Measurements from ENCODE around the gene ZC3H6.

The ZC3H6 gene

GRCh38 chr2:112275311-112275886 is at the start of gene ZC3H6:
ZC3H6 (plus strand) TSS chr2:112275597; CDS start chr2:112275995, 398 bp downstream.
- peak; percentile 100 for DNase-seq (ENCODE audit: low read depth in 1 of 2, low spot score in 1 of 2)

- no peak for DNase-seq (ENCODE audit: low read depth in 1 of 2, low spot score in 1 of 2)
Measured at GRCh38 chr2:112229348-112229747, 46.0 kb upstream of the ZC3H6 start.

- no peak for DNase-seq (ENCODE audit: low read depth in 1 of 2, low spot score in 1 of 2)
Measured at GRCh38 chr2:112230371-112230770, 45.0 kb upstream of the ZC3H6 start.

DNA sequence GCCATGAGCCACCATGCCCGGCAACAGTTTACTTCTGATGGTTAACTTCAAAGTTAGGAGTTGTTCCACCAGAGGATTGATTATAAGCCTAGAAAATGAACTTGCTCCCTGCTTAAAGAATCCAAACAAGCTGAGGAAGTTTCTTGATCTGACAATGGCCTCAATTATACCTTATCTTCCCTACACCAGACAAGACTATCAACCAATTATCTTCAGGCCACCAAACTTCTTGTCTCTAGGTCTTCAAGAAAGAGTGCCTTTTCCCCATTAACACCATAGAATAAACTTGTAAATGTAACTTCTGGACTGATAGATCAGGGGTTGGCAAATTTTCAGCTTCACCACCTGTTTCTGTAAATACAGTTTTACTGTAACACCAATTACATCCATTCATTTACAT is 35.5 kb upstream of the ZC3H6 start:
- DNase-seq (ENCODE audit: low read depth in 1 of 2, low spot score in 1 of 2) = no peak

DNA sequence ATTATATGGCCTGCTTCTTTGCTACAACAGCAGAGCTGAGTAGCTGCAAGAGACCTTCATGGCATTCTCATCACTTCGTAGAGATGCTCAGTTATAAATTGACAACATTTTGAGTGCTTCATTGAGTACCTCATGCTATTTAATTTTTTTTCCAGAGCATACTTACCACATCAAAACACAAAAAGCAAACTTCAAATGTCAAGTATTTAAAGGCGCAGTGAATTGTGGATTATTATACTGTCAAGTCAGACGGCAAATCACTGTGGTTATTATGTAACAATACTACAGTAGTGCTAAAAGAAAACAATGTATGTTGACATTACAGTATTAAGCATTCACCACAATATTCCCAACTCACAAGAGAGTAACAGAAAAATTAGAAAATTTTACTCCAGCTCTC is 33.0 kb upstream of the ZC3H6 start:
- no peak for DNase-seq (ENCODE audit: low read depth in 1 of 2, low spot score in 1 of 2)

- no peak for DNase-seq (ENCODE audit: low read depth in 1 of 2, low spot score in 1 of 2)
Measured at GRCh38 chr2:112243233-112243632, 32.2 kb upstream of the ZC3H6 start.

- no peak for DNase-seq (ENCODE audit: low read depth in 1 of 2, low spot score in 1 of 2)
Measured at GRCh38 chr2:112244854-112245253, 30.5 kb upstream of the ZC3H6 start.

- no peak for DNase-seq (ENCODE audit: low read depth in 1 of 2, low spot score in 1 of 2)
Measured at GRCh38 chr2:112251271-112251670, 24.1 kb upstream of the ZC3H6 start.

- DNase-seq (ENCODE audit: low read depth in 1 of 2, low spot score in 1 of 2) = no peak
Measured at GRCh38 chr2:112253261-112253815, 22.1 kb upstream of the ZC3H6 start.

- peak; percentile 94 to 97 for DNase-seq (ENCODE audit: low read depth in 1 of 2, low spot score in 1 of 2)
Measured at GRCh38 chr2:112254466-112255240, 20.7 kb upstream of the ZC3H6 start, which contains the start of gene ZC3H8. ZC3H8 (minus strand) TSS chr2:112255042; CDS start chr2:112254981, 61 bp downstream.

DNA sequence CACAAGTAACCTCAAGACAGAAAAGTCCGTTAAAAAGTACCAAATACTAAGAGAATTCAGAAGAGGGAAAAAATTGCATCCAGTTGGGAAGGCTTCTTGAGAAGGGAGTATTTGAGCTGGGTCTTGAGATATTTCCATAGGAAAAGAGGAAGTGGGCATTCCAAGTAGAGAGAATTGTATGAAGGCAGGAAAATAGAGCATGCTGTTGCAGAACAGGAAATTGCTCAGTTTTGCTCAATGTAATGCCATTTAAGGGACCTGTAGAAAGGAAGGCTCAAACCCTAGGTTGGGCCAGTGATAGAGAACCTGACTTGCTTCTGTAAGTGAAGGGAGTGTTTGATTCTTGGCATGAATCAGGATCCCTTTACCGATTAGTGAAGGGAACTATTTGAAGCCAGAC is 19.5 kb upstream of the ZC3H6 start:
- DNase-seq (ENCODE audit: low read depth in 1 of 2, low spot score in 1 of 2) = no peak

DNA sequence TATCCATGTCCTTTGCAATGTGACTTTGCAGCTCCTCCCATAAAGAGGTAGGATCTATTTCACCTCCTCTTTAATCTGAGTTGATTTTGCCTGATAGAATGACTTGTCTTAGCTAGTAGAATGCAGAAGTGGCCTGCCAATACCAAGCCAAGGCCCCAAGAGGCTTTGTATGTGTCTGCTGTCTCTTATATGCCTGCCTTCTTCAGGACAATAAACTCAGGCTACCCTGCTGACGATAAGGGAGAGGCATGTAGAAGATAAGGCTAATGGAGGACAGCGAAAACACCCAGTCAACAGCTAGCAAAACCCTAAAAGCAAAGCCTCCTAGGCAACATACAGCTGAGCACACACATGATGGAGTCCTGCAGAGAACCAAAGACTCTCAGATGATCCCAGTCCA is 18.7 kb upstream of the ZC3H6 start:
- no peak for DNase-seq (ENCODE audit: low read depth in 1 of 2, low spot score in 1 of 2)

DNA sequence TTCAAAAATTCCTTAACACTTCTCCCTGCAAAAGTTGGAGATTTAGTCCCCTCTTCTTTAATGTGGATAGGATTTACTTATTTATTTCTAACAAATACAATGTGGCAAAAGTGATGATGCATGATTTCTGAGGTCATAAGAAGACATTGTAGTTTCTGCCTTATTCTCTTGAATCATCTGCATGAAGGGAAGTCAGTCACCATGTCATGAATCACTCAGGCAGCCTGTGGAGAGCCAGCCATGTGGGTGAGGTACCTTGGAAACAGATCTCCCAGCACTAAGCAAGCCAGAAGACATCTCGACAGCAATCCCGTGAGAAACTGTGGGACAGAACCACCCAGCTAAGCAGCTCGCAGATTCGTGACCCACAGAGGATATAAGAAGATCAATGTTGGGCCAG is 17.8 kb upstream of the ZC3H6 start:
- no peak for DNase-seq (ENCODE audit: low read depth in 1 of 2, low spot score in 1 of 2)

DNA sequence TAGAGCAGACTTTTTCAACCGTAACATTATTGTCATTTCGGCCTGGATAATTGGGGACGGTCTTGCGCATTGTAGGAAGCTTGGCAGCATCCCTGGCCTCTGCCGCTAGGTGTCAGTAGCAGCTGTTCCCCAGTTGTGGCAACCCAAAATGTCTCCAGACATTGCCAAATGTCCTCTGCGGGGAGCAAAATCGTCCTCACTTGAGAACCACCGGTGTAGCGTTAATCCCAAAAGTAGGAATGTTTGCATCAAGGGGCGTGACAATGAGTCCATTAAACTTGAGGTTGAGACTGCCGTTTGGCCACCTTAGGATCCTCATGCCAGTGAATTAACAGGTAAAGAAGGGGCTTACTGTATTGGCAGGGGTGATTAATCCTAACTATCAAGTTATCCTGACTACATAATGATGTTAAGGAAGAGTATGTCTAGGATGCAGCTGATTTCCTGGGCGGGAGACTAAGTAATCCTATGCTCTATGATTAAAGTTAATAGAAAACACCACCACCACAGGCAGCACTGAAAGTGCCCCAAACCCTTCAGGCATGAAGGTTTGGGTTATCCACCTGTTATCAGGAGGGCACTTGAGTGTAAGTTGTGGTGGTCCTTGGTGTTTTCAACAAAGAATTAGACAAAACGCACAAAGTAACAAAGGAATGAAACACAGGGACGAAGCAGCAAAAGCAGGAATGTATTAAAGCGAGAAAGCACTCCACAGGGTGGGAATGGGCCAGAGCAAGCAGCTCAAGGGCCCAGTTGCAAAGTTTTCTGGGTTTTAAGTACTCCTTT is 15.7 kb upstream of the ZC3H6 start:
- DNase-seq (ENCODE audit: low read depth in 1 of 2, low spot score in 1 of 2) = peak; percentile 64 to 67

DNA sequence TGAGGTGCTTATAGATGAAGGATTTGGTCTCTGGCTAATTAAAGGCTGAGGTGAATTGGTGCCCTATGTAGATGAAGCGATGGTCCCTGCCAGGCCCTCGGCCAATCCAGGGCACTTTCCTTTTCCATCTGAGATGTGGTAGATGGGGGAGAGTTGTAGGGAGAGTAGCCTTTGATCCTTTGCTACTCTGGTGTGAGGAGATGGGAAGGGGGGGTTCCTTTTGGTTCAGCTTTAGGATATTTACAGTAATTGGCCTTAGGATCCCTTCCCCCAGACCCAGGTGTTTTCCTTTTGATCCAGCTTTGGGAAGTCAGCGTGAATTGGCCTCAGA is 15.1 kb upstream of the ZC3H6 start:
- DNase-seq (ENCODE audit: low read depth in 1 of 2, low spot score in 1 of 2) = no peak

DNA sequence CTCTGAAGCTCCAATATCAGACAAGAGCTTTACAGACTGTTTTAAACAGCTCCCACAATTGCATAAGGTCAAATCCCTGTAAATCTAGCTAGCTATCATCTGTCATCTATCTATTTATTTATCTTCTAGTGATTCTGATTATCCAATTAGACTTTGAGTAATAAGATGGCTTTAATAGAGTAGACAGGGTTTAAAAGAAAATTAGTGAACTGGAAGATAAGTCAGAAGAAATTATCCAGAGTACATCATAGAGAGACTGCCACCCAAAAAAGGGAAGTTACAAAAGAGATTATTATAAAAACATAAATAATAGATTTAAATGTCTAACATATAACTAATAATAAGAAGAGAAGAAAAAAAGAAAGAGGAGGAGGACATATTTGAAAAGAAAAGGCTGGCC is 12.5 kb upstream of the ZC3H6 start:
- DNase-seq (ENCODE audit: low read depth in 1 of 2, low spot score in 1 of 2) = no peak

- no peak for DNase-seq (ENCODE audit: low read depth in 1 of 2, low spot score in 1 of 2)
Measured at GRCh38 chr2:112268547-112268946, 6.8 kb upstream of the ZC3H6 start.

DNA sequence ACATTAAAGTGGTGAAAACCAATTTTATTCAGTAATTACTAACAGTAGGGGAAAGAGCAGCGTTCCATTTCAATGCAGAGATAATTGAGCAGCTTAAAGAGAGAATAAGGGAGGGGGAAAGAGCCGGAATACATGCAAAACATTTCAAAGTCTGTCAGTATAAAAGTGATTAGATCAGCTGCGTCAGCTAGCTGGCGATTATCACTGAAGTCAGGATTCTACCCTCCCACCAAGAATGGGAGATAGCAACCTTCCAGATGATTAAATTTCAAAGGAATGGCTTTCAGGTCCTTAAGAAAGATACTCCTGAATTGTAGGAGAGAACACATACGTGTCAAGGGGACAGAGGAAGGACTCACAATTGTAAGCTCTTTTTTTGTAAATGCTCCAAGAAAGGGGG is 2.7 kb upstream of the ZC3H6 start:
- no peak for DNase-seq (ENCODE audit: low read depth in 1 of 2, low spot score in 1 of 2)

DNA sequence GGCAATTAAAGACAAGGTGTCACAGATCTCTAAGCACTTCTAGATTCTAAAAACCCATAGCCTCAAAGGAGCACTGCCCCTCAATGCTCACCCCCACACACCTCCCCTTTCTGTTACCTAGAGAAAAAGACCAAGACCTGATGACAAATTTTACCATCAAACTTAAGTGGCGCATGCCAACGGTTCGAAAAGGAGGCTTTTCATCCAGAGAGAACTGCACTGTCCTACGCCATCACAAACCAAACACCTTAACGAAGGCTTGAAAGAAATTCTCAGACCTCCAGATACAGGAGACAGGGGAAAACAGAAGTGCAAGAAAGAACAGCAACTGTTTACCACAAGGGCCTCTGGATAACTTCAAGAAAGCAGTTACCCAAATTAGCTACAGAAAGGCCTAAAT is 2.0 kb upstream of the ZC3H6 start:
- DNase-seq (ENCODE audit: low read depth in 1 of 2, low spot score in 1 of 2) = no peak

DNA sequence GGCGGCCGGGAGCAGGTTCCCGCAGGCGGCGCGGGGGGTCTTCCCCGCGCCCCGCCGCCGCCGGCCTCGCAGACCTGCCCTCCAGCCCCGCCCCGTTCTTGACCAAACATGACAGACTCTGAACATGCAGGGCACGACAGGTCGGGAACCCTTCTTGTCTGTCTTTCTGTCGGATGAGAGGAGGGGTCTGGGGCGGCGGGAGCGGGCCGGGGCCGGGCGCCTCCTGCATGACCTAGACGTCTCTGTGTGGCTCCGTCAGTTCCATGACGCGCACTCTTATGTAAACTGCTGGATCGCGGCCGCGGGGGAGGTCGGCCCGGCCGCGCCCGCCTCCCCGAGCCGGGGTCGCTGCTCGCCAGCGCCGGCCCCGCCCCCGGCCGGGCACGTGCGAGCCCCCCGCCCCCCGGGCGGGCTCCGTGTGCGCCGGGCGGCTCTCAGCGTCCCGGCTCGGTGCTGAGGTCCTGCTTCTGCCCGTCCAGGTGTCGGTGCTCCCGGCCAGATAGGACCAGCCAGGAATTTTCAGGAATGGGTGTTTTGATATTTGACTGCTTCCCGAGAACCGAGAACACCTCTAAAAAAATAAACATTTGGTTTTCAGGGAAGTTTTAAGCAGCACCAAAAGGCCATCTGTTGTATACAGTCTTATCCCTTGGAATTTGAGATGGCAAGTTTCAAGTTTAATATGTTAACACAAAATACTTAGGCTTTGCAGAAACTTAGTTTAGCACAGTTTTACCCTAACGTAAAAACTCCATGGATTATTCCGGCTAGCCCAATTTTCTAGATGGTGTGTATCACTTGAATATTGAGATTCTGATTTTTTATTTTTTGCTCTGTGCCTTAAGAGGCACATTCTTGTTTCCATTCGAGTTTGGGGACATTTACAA is 733 bp downstream of the ZC3H6 start:
- DNase-seq (ENCODE audit: low read depth in 1 of 2, low spot score in 1 of 2) = peak; percentile 67 to 72

DNA sequence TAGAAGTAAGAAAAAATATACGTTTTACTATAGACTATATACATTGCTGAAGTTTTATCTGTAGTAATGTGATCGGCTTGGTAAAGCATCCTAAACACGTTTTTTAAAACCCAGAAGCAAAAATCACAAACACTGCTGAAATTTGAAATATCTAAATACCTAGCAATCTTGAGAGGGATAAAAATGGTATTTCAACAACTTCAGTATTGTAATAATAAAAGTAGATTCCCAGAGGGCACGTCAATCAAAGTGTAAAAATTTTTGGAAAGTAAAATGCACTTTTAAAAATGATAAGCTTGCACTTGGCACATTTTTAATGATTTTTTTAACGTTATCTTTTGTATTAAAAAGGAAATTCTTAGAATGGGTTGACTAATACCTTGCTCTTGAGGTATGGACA is 1.6 kb downstream of the ZC3H6 start:
- DNase-seq (ENCODE audit: low read depth in 1 of 2, low spot score in 1 of 2) = no peak

All from stimulated activated CD4-positive, alpha-beta T cell treated with anti-CD3 and anti-CD28 coated beads, Interleukin-15, amount 100 ng/mL, for 1 hour (primary cell).